Activated naive CD8-positive, alpha-beta T cell treated with anti-CD3 and anti-CD28 coated beads for 36 hours (primary cell): ENCODE results near the gene RNPEP. TPM values are rescaled to one million over a fixed set of nuclear protein-coding genes. Genes with fewer than 3 reads are reported as not detected.
"Not testable (repeated sequence)": the region's sequence is repeated elsewhere in the genome, so short reads cannot be mapped to it uniquely, and the experiment has no call there.

ENCODE experiments used
- DNase-seq: peaks from one replicate; pipeline ENCODE4 v3.0.0; 2021
- H3K27ac Mint-ChIP-seq: one replicate; pipeline ENCODE4 v1.8.0; 2022; ENCODE audit warnings: mild to moderate bottlenecking, moderate library complexity, mixed read lengths
- H3K27me3 Mint-ChIP-seq: one replicate; pipeline ENCODE4 v1.8.0; 2022; ENCODE audit warnings: mild to moderate bottlenecking, mixed read lengths
- H3K36me3 Mint-ChIP-seq: one replicate; pipeline ENCODE4 v1.8.0; 2021; ENCODE audit warnings: mild to moderate bottlenecking, mixed read lengths
- H3K4me1 Mint-ChIP-seq: one replicate; pipeline ENCODE4 v1.8.0; 2021; ENCODE audit warnings: mixed read lengths
- H3K4me3 Mint-ChIP-seq: one replicate; pipeline ENCODE4 v1.8.0; 2022; ENCODE audit warnings: mild to moderate bottlenecking, moderate library complexity, mixed read lengths
- H3K9me3 Mint-ChIP-seq: one replicate; pipeline ENCODE4 v1.8.0; 2022; ENCODE audit warnings: mixed read lengths
- total RNA-seq, 2 experiments: library from RNA; stranded (reverse); gene quantifications; one replicate each; pipeline ENCODE4 v1.2.3, GENCODE V29; 2021

RNPEP gene
- total RNA-seq, 2 experiments from 2014 or later = 33.1 to 34.0 TPM

GRCh38 chr1:202034683-202035462, 52.4 kb downstream of the RNPEP start:
- no peaks in the 10 kb centered on the region for H3K27me3 Mint-ChIP-seq
- no peak overlapping the region for H3K4me3 Mint-ChIP-seq
- no peak for DNase-seq
- H3K36me3 Mint-ChIP-seq = no peaks in the 10 kb centered on the region
- no peaks in the 10 kb centered on the region for H3K9me3 Mint-ChIP-seq
- no peaks in the 10 kb centered on the region for H3K4me1 Mint-ChIP-seq
- no peak overlapping the region for H3K27ac Mint-ChIP-seq

- Mint-ChIP-seq H3K4me3 (no peak overlapping the region), H3K27me3 (no peaks in the 10 kb centered on the region), H3K9me3 (no peaks in the 10 kb centered on the region), H3K4me1 (no peaks in the 10 kb centered on the region), H3K27ac (no peak overlapping the region), H3K36me3 (no peaks in the 10 kb centered on the region)
- DNase-seq = no peak
These were observed 54.3 kb downstream of the RNPEP start for GRCh38 chr1:202036595-202037387.

GRCh38 chr1:202037706-202038296, 55.4 kb downstream of the RNPEP start:
- DNase-seq = no peak
- no peaks in the 10 kb centered on the region for H3K27me3 Mint-ChIP-seq
- H3K4me3 Mint-ChIP-seq = no peak overlapping the region
- no peaks in the 10 kb centered on the region for H3K36me3 Mint-ChIP-seq
- H3K4me1 Mint-ChIP-seq = no peaks in the 10 kb centered on the region
- H3K9me3 Mint-ChIP-seq = no peaks in the 10 kb centered on the region
- no peak overlapping the region for H3K27ac Mint-ChIP-seq

- Mint-ChIP-seq H3K27ac (no peak overlapping the region), H3K4me1 (peaks cover 2% of the 10 kb centered on the region), H3K4me3 (no peak overlapping the region), H3K9me3 (no peaks in the 10 kb centered on the region), H3K27me3 (no peaks in the 10 kb centered on the region), H3K36me3 (no peaks in the 10 kb centered on the region)
- DNase-seq = no peak
These were observed 56.4 kb downstream of the RNPEP start for GRCh38 chr1:202038688-202039346.

GRCh38 chr1:202045705-202046104, 63.3 kb downstream of the RNPEP start:
- no peak overlapping the region for H3K4me3 Mint-ChIP-seq
- H3K27me3 Mint-ChIP-seq = peaks cover 6% of the 10 kb centered on the region
- no peak for DNase-seq
- H3K9me3 Mint-ChIP-seq = no peaks in the 10 kb centered on the region
- H3K4me1 Mint-ChIP-seq = peaks cover 9% of the 10 kb centered on the region
- no peak overlapping the region for H3K27ac Mint-ChIP-seq
- H3K36me3 Mint-ChIP-seq = no peaks in the 10 kb centered on the region

- no peak overlapping the region for H3K27ac Mint-ChIP-seq
- no peaks in the 10 kb centered on the region for H3K9me3 Mint-ChIP-seq
- no peaks in the 10 kb centered on the region for H3K36me3 Mint-ChIP-seq
- H3K27me3 Mint-ChIP-seq = peaks cover 6% of the 10 kb centered on the region
- DNase-seq = no peak
- peaks cover 9% of the 10 kb centered on the region for H3K4me1 Mint-ChIP-seq
- H3K4me3 Mint-ChIP-seq = no peak overlapping the region
These were observed 63.8 kb downstream of the RNPEP start for GRCh38 chr1:202046227-202046626.

GRCh38 chr1:202046748-202047708, 64.6 kb downstream of the RNPEP start:
- Mint-ChIP-seq H3K36me3 (no peaks in the 10 kb centered on the region), H3K9me3 (no peaks in the 10 kb centered on the region), H3K27me3 (peaks cover 6% of the 10 kb centered on the region), H3K4me1 (peaks cover 9% of the 10 kb centered on the region), H3K27ac (no peak overlapping the region), H3K4me3 (peak overlapping the region; percentile 41)
- no peak for DNase-seq

- DNase-seq = no peak
- H3K4me1 Mint-ChIP-seq = peaks cover 9% of the 10 kb centered on the region
- no peaks in the 10 kb centered on the region for H3K9me3 Mint-ChIP-seq
- peaks cover 6% of the 10 kb centered on the region for H3K27me3 Mint-ChIP-seq
- no peak overlapping the region for H3K4me3 Mint-ChIP-seq
- no peak overlapping the region for H3K27ac Mint-ChIP-seq
- H3K36me3 Mint-ChIP-seq = no peaks in the 10 kb centered on the region
These were observed 65.5 kb downstream of the RNPEP start for GRCh38 chr1:202047977-202048376.

- Mint-ChIP-seq H3K27ac (no peak overlapping the region), H3K4me3 (no peak overlapping the region), H3K27me3 (peaks cover 6% of the 10 kb centered on the region), H3K4me1 (peaks cover 7% of the 10 kb centered on the region), H3K9me3 (no peaks in the 10 kb centered on the region), H3K36me3 (no peaks in the 10 kb centered on the region)
- DNase-seq = no peak
These were observed 66.7 kb downstream of the RNPEP start for GRCh38 chr1:202049129-202049528.

GRCh38 chr1:202054094-202054493, 71.6 kb downstream of the RNPEP start:
- Mint-ChIP-seq H3K4me1 (no peaks in the 10 kb centered on the region), H3K4me3 (no peak overlapping the region), H3K27ac (no peak overlapping the region), H3K27me3 (peaks cover 2% of the 10 kb centered on the region), H3K36me3 (no peaks in the 10 kb centered on the region), H3K9me3 (no peaks in the 10 kb centered on the region)
- no peak for DNase-seq

GRCh38 chr1:202054673-202055072, 72.2 kb downstream of the RNPEP start:
- not testable (repeated sequence) for H3K27me3 Mint-ChIP-seq, H3K9me3 Mint-ChIP-seq, H3K36me3 Mint-ChIP-seq, H3K4me1 Mint-ChIP-seq, H3K27ac Mint-ChIP-seq, H3K4me3 Mint-ChIP-seq, DNase-seq
